Kidney capillary endothelial cell (primary cell): ENCODE measurements around the gene ZNF669.
A peak's percentile ranks its signal among the peaks of the same experiment; 100 is the strongest.
"Not testable (repeated sequence)": the region's sequence is repeated elsewhere in the genome, so short reads cannot be mapped to it uniquely, and the experiment has no call there.

Experiments used
- DNase-seq: peaks from one replicate; pipeline ENCODE4 v3.0.0-alpha.2; 2018; ENCODE audit warnings: low spot score

ZNF669 gene

GRCh38 chr1:247103859-247104591 is at the start of gene ZNF669:
Gene ZNF669, minus strand, starts transcription at chr1:247104356. Its CDS starts 157 bp downstream, at chr1:247104199.
- peak; percentile 92 for DNase-seq

GRCh38 chr1:247147781-247148180 is 43.6 kb upstream of the ZNF669 start:
- DNase-seq: no peak

GRCh38 chr1:247147120-247147519 is 43.0 kb upstream of the ZNF669 start:
- not testable (repeated sequence) for DNase-seq

GRCh38 chr1:247146671-247147070 is 42.5 kb upstream of the ZNF669 start:
- DNase-seq: no peak

- DNase-seq: no peak
Observed at GRCh38 chr1:247145279-247145678, 41.1 kb upstream of the ZNF669 start.

GRCh38 chr1:247139557-247139956 is 35.4 kb upstream of the ZNF669 start:
- DNase-seq: not testable (repeated sequence)

- no peak for DNase-seq
Observed at GRCh38 chr1:247131236-247131635, 27.1 kb upstream of the ZNF669 start.

GRCh38 chr1:247127519-247128282 is 23.5 kb upstream of the ZNF669 start:
- DNase-seq: not testable (repeated sequence)

GRCh38 chr1:247126601-247127000 is 22.4 kb upstream of the ZNF669 start:
- not testable (repeated sequence) for DNase-seq

GRCh38 chr1:247126166-247126565 is 22.0 kb upstream of the ZNF669 start:
- not testable (repeated sequence) for DNase-seq

GRCh38 chr1:247121382-247121781 is 17.2 kb upstream of the ZNF669 start:
- DNase-seq: no peak

GRCh38 chr1:247120408-247120668 is 16.2 kb upstream of the ZNF669 start:
- DNase-seq: not testable (repeated sequence)

GRCh38 chr1:247119600-247120407 is 15.6 kb upstream of the ZNF669 start:
- DNase-seq: no peak

GRCh38 chr1:247118946-247119446 is 14.8 kb upstream of the ZNF669 start:
- DNase-seq: no peak

GRCh38 chr1:247115545-247115944 is 11.4 kb upstream of the ZNF669 start:
- no peak for DNase-seq

GRCh38 chr1:247115141-247115510 is 11.0 kb upstream of the ZNF669 start:
- no peak for DNase-seq

- DNase-seq: no peak
Observed at GRCh38 chr1:247114351-247115140, 10.4 kb upstream of the ZNF669 start.

GRCh38 chr1:247113733-247114271 is 9.6 kb upstream of the ZNF669 start:
- no peak for DNase-seq

- no peak for DNase-seq
Observed at GRCh38 chr1:247113094-247113497, 8.9 kb upstream of the ZNF669 start.

- no peak for DNase-seq
Observed at GRCh38 chr1:247112479-247112781, 8.3 kb upstream of the ZNF669 start.

GRCh38 chr1:247111700-247112478 is 7.7 kb upstream of the ZNF669 start:
- peak; percentile 41 for DNase-seq
